K562 (cell line): Measurements from ENCODE around the gene FXYD1. TPM values are rescaled to one million over a fixed set of nuclear protein-coding genes. Genes with fewer than 3 reads are reported as not detected.

ENCODE experiments used
- ATAC-seq: fragments of 200-7000 bp; cut with Tn5 transposase; 3 replicates; pipeline ENCODE4 v1.9.1; 2020; ENCODE audit warnings: moderate library complexity
- BruUV-seq: library from RNA; stranded (reverse); fragments of 400-500 nt; replicated peaks from 2 replicates; lab custom pipeline; 2021; lab: Mats Ljungman, UMichigan
- CTCF ChIA-PET: fragments of 300-600 bp; formaldehyde crosslinking; extraction: SDS; loops from one replicate; lab custom pipeline; 2021; ENCODE audit warnings: low intra/inter-chr PET ratio; lab: Yijun Ruan, JAX
- POLR2A ChIA-PET: fragments of 300-600, 350-650 bp; sonication (Branson Sonifier 250); formaldehyde crosslinking; extraction: SDS; loops from one replicate; lab custom pipeline; 2021; ENCODE audit warnings: antibody characterized with exemption, inconsistent platforms; lab: Yijun Ruan, JAX
- DNase-seq, 4 experiments: peaks; one replicate each; pipeline versions ENCODE4 v3.0.0 to v3.0.0-alpha.2; 2011 to 2018; ENCODE audit warnings: low spot score in 3 of 4, mixed read lengths in 3 of 4; ENCODE audit errors: extremely low read depth in 1 of 4
- FAIRE-seq: peaks from 2 replicates; lab custom pipeline; 2011; peaks lifted over from hg19 to GRCh38; lab: Jason Lieb, UNC
- H2AFZ ChIP-seq: 2 replicates; pipeline ENCODE4 v1.6.0; 2011; ENCODE audit warnings: low read depth, low read length, control low read depth, inconsistent platforms
- H3K27ac ChIP-seq: fragments of 200-600 bp; 3 replicates; pipeline ENCODE4 v1.8.0; 2011; ENCODE audit warnings: low read depth, mild to moderate bottlenecking, control low read depth, inconsistent platforms, low read length, moderate library complexity, mixed read lengths; ENCODE audit errors: extremely low read depth
- H3K27me3 ChIP-seq, 2 experiments: fragments of 300-600 bp in 1 of 2; 2 replicates in 1 of 2; 3 replicates in 1 of 2; pipeline versions ENCODE4 v1.6.0 to v1.8.0; 2011; ENCODE audit warnings: inconsistent platforms in 2 of 2, low read length in 2 of 2, mild to moderate bottlenecking in 1 of 2, mixed read lengths in 1 of 2, moderate library complexity in 1 of 2; ENCODE audit not compliant: control insufficient read depth in 2 of 2, insufficient read depth in 2 of 2
- H3K36me3 ChIP-seq: fragments of 300-600 bp; 3 replicates; pipeline ENCODE4 v1.8.0; 2011; ENCODE audit warnings: mild to moderate bottlenecking, low read length, inconsistent platforms; ENCODE audit not compliant: control insufficient read depth, insufficient read depth
- H3K4me1 ChIP-seq, 2 experiments: fragments of 200-600 bp in 1 of 2; replicated peaks in 1 of 2; 2 replicates in 1 of 2; 3 replicates in 1 of 2; pipeline versions ENCODE4 v1.5.1 to v1.8.0; 2011; ENCODE audit warnings: inconsistent platforms in 2 of 2, low read length in 2 of 2, mild to moderate bottlenecking in 1 of 2, mixed read lengths in 1 of 2, moderate library complexity in 1 of 2; ENCODE audit not compliant: control insufficient read depth in 2 of 2, insufficient read depth in 2 of 2
- H3K4me2 ChIP-seq: 2 replicates; pipeline ENCODE4 v1.6.1; 2011; ENCODE audit warnings: low read length, control low read depth, inconsistent platforms, mixed read lengths; ENCODE audit not compliant: insufficient read depth
- H3K4me3 ChIP-seq: fragments of 200-600 bp; sonication (generic), shearing (Covaris generic); 2 replicates; pipeline ENCODE4 v1.5.1; 2016; ENCODE audit warnings: control low read depth, inconsistent platforms
- H3K79me2 ChIP-seq: fragments of 200-600 bp; 3 replicates; pipeline ENCODE4 v1.8.0; 2011; ENCODE audit warnings: low read length, inconsistent platforms; ENCODE audit not compliant: control insufficient read depth, insufficient read depth
- H3K9ac ChIP-seq, 2 experiments: 2 replicates each; pipeline versions ENCODE4 v1.6.0 to v1.6.1; 2011; ENCODE audit warnings: low read depth in 2 of 2, low read length in 2 of 2, control low read depth in 1 of 2, inconsistent platforms in 1 of 2, mild to moderate bottlenecking in 1 of 2, mixed read lengths in 1 of 2; ENCODE audit not compliant: insufficient read depth in 1 of 2
- H3K9me1 ChIP-seq: one replicate; pipeline ENCODE4 v1.6.0; 2011; ENCODE audit warnings: inconsistent platforms, mild to moderate bottlenecking, low read length, moderate library complexity; ENCODE audit not compliant: control insufficient read depth, insufficient read depth
- H3K9me3 ChIP-seq: replicated peaks from 2 replicates; pipeline ENCODE4 v1.5.1; 2011; ENCODE audit warnings: low read depth, low read length, inconsistent platforms; ENCODE audit not compliant: control insufficient read depth, insufficient read depth
- H4K20me1 ChIP-seq: replicated peaks from 2 replicates; pipeline ENCODE4 v1.6.1; 2011; ENCODE audit warnings: low read length, inconsistent platforms, mixed read lengths; ENCODE audit not compliant: control insufficient read depth, insufficient read depth
- CEBPG ChIP-seq, 3 experiments: fragments of 200-800 bp in 1 of 3; sonication (Bioruptor generic) in 1 of 3; sonication (generic) in 1 of 3; formaldehyde crosslinking in 1 of 3; IDR thresholded peaks in 2 of 3; conservative IDR thresholded peaks in 1 of 3; 2 replicates each; pipeline versions ENCODE4 v1.6.1 to v1.8.0; 2016 to 2022; ENCODE audit warnings: missing compliant biosample characterization in 2 of 3, missing genetic modification characterization in 2 of 3, mild to moderate bottlenecking in 1 of 3, missing genetic modification reagents in 1 of 3
- FOS ChIP-seq: IDR thresholded peaks from 3 replicates; pipeline ENCODE4 v1.6.1; 2011; ENCODE audit not compliant: insufficient read length; ENCODE audit errors: extremely low read depth
- HCFC1 ChIP-seq: IDR thresholded peaks from 2 replicates; pipeline ENCODE4 v1.6.1; 2012; ENCODE audit warnings: low read depth, low read length, improper control_type of control experiment
- MCM2 ChIP-seq: fragments of 450-650 bp; IDR thresholded peaks from 2 replicates; pipeline ENCODE4 v1.6.1; 2017; ENCODE audit warnings: low read depth, mild to moderate bottlenecking
- MNT ChIP-seq, 2 experiments: fragments of 450-650 bp; conservative IDR thresholded peaks; 2 replicates each; pipeline ENCODE4 v1.6.1; 2017; ENCODE audit warnings: mild to moderate bottlenecking in 2 of 2, moderate library complexity in 2 of 2
- NFIC ChIP-seq: fragments of 450-650 bp; IDR thresholded peaks from 2 replicates; pipeline ENCODE4 v1.6.1; 2017; ENCODE audit warnings: mild to moderate bottlenecking, inconsistent platforms
- RBM25 ChIP-seq: fragments of 200-400 bp; formaldehyde crosslinking; IDR thresholded peaks from 2 replicates; pipeline ENCODE4 v1.6.1; 2018; ENCODE audit warnings: low read length, low read depth, moderate library complexity; ENCODE audit not compliant: severe bottlenecking
- SMARCC2 ChIP-seq: fragments of 450-650 bp; IDR thresholded peaks from 2 replicates; pipeline ENCODE4 v1.6.1; 2017; ENCODE audit warnings: antibody characterized with exemption, moderate library complexity, mild to moderate bottlenecking, low read depth
- TEAD4 ChIP-seq, 2 experiments: sonication (generic) in 1 of 2; formaldehyde crosslinking in 1 of 2; IDR thresholded peaks; 2 replicates each; pipeline versions ENCODE4 v1.6.1 to v1.8.0; 2012 to 2022; ENCODE audit warnings: borderline replicate concordance in 1 of 2, inconsistent platforms in 1 of 2, low read length in 1 of 2, mild to moderate bottlenecking in 1 of 2, missing genetic modification reagents in 1 of 2
- TFAP4 ChIP-seq: sonication (generic); formaldehyde crosslinking; IDR thresholded peaks from 2 replicates; pipeline ENCODE4 v1.8.0; 2022; ENCODE audit warnings: missing genetic modification reagents, mild to moderate bottlenecking, moderate library complexity, borderline replicate concordance
- ZNF143 ChIP-seq: sonication (generic); formaldehyde crosslinking; IDR thresholded peaks from 2 replicates; pipeline ENCODE4 v1.9.0; 2022; ENCODE audit warnings: mild to moderate bottlenecking, missing genetic modification reagents
- ZNF511 ChIP-seq: sonication (generic); formaldehyde crosslinking; IDR thresholded peaks from 2 replicates; pipeline ENCODE4 v1.8.0; 2022; ENCODE audit warnings: mild to moderate bottlenecking, missing genetic modification reagents
- ZNF639 ChIP-seq, 2 experiments: fragments of 200-800 bp in 1 of 2; sonication (Bioruptor generic) in 1 of 2; sonication (generic) in 1 of 2; formaldehyde crosslinking in 1 of 2; IDR thresholded peaks in 1 of 2; conservative IDR thresholded peaks in 1 of 2; 2 replicates each; pipeline versions ENCODE4 v1.5.0 to v1.6.1; 2016 to 2020; ENCODE audit warnings: missing compliant biosample characterization in 1 of 2, missing genetic modification characterization in 1 of 2, missing genetic modification reagents in 1 of 2
- ZNF699 ChIP-seq: fragments of 250-450 bp; sonication (Bioruptor Pico); IDR thresholded peaks from 2 replicates; pipeline ENCODE4 v1.8.0; 2021; ENCODE audit warnings: mild to moderate bottlenecking, moderate library complexity; ENCODE audit not compliant: insufficient replicate concordance
- ZNF780A ChIP-seq: fragments of 250-450 bp; sonication (Bioruptor Pico); IDR thresholded peaks from 2 replicates; pipeline ENCODE4 v1.5.0; 2021; ENCODE audit warnings: mild to moderate bottlenecking
- WGBS: fragments of 100-300 bp; shearing (Covaris generic); methylation state at CpG from one replicate; pipeline ENCODE4 v1.1.6; 2016; ENCODE audit warnings: low coverage, mixed read lengths; ENCODE audit not compliant: insufficient coverage; ENCODE audit errors: missing lambda C conversion rate; 5-methylcytosine and 5-hydroxymethylcytosine counted together
- in situ Hi-C: fragments of 300-500 bp; cut with MboI; formaldehyde crosslinking; loops from 4 replicates; pipeline ENCODE4 v1.15.0; 2018; ENCODE audit warnings: inconsistent platforms, mixed read lengths
- intact Hi-C: fragments of 100-400 bp; cut with micrococcal nuclease; formaldehyde crosslinking; loops from 2 replicates; pipeline ENCODE4 v1.14.2; 2022
- polyA plus RNA-seq, 8 experiments: library from polyadenylated mRNA; depleted of rRNA in 4 of 8; stranded (reverse) in 5 of 8; unstranded in 3 of 8; fragments of >200 nt; fragmentation: Nextera tagmentation in 2 of 8; fragmentation: Illumina TruSeq in 1 of 8; extraction: Ambion mirVana in 2 of 8; extraction: Trizol in 1 of 8; gene quantifications; 2 replicates each; pipeline versions ENCODE4 v1.2.1 to v1.2.3, GENCODE V29; 2011 to 2014; ENCODE audit warnings: inconsistent platforms in 1 of 8, missing spikeins in 1 of 8
- total RNA-seq, 7 experiments: library from RNA; depleted of rRNA in 6 of 7; stranded (reverse); fragments of >200 nt in 6 of 7; fragmentation: Illumina TruSeq in 2 of 7; extraction: Trizol in 2 of 7; gene quantifications; 2 replicates each; pipeline versions ENCODE4 v1.2.1 to v1.2.3, GENCODE V29; 2011 to 2021; ENCODE audit warnings: low replicate concordance in 1 of 7

FXYD1 gene
- total and polyA plus RNA-seq, 9 of the 15 experiments (the other 6 are each of a cell fraction or from before 2014, with no cell fraction given), result 0.40 to 3.2 (median 1.8) TPM; not detected in 3

- 0 out of 2 replicates have a peak overlapping the region, but pooled peaks have one; percentile 6 for H3K4me2 ChIP-seq
- ATAC-seq, result no peak
- H3K27me3 ChIP-seq, result peaks cover 0 to 21% of the 10 kb centered on the region in 2 experiments; a peak in 4 of 5 replicates
- intact Hi-C loops (no loop called here), in situ Hi-C loops (no loop called here)
- H3K4me3 ChIP-seq, result no peak overlapping the region
- H4K20me1 ChIP-seq, result no peaks in the 10 kb centered on the region
- ChIA-PET POLR2A (interaction anchor here (0.6 to 0.7 kb wide), 3 partner anchors 21 to 115 kb away, joined by 3 to 4 read pairs (median 4); no protein-coding TSS in a partner anchor), CTCF (no interaction called here)
- no peak overlapping the region for H3K27ac ChIP-seq
- no peaks in the 10 kb centered on the region for H3K79me2 ChIP-seq
- 11% methylated on average over 13 of the region's 13 CpGs for WGBS
- no peak overlapping the region for H2AFZ ChIP-seq
- peak; percentile 71 for FAIRE-seq
- no peaks in the 10 kb centered on the region for H3K9me3 ChIP-seq
- BruUV-seq, result no TSS peak
- peak overlapping the region in 1 of 2 experiments; percentile 36; a peak in 1 of 4 replicates for H3K9ac ChIP-seq
- DNase-seq, result peak in 2 of 4 experiments; percentile 34 to 39
- no peaks in the 10 kb centered on the region for H3K36me3 ChIP-seq
- no peaks in the 10 kb centered on the region for H3K9me1 ChIP-seq
- peaks cover 9 to 49% of the 10 kb centered on the region in 2 experiments; a peak in 4 of 5 replicates for H3K4me1 ChIP-seq
- TF ChIP-seq ZNF143, result no peak
- TF ChIP-seq TFAP4 (CRISPR knock-in tag), result 0 out of 2 replicates have a peak, but pooled peaks have one; percentile 22
- TF ChIP-seq TEAD4 (IDR thresholded peaks at IDR 0.05; ENCODE audit: low read length), result 0 out of 2 replicates have a peak, but pooled peaks have one; percentile 12
- no peak for TF ChIP-seq TEAD4 (CRISPR knock-in tag; IDR thresholded peaks at IDR 0.05; ENCODE audit: borderline replicate concordance)
- TF ChIP-seq RBM25, result no peak
- TF ChIP-seq ZNF699 (CRISPR knock-in tag), result no peak
- TF ChIP-seq MCM2, result no peak
- no peak for TF ChIP-seq HCFC1
- TF ChIP-seq ZNF780A (CRISPR knock-in tag), result no peak
- no peak for TF ChIP-seq SMARCC2
- no peak for TF ChIP-seq MNT (conservative IDR thresholded peaks at IDR 0.05)
- TF ChIP-seq ZNF511 (CRISPR knock-in tag), result no peak
- no peak for TF ChIP-seq CEBPG (CRISPR knock-in tag; IDR thresholded peaks at IDR 0.05)
- TF ChIP-seq CEBPG (tag; conservative IDR thresholded peaks at IDR 0.05 in 1 of 2, IDR thresholded peaks at IDR 0.05 in 1 of 2), result no peak
- 0 out of 2 replicates have a peak, but pooled peaks have one; percentile 35 for TF ChIP-seq NFIC
- no peak for TF ChIP-seq ZNF639 (CRISPR knock-in tag; conservative IDR thresholded peaks at IDR 0.05 in 1 of 2, IDR thresholded peaks at IDR 0.05 in 1 of 2)
- no peak for TF ChIP-seq FOS
These were observed 22.4 kb upstream of the FXYD1 start for GRCh38 chr19:35116072-35116801.
